Stimulated activated naive CD4-positive, alpha-beta T cell treated with Interleukin-2 at 50 U/mL for 16 hours (primary cell): Measurements from ENCODE around the gene FAM120AOS.

ENCODE experiments used
- DNase-seq: peaks from one replicate; lab custom pipeline; 2025; lab: John Stamatoyannopoulos, UW

Gene FAM120AOS

DNA sequence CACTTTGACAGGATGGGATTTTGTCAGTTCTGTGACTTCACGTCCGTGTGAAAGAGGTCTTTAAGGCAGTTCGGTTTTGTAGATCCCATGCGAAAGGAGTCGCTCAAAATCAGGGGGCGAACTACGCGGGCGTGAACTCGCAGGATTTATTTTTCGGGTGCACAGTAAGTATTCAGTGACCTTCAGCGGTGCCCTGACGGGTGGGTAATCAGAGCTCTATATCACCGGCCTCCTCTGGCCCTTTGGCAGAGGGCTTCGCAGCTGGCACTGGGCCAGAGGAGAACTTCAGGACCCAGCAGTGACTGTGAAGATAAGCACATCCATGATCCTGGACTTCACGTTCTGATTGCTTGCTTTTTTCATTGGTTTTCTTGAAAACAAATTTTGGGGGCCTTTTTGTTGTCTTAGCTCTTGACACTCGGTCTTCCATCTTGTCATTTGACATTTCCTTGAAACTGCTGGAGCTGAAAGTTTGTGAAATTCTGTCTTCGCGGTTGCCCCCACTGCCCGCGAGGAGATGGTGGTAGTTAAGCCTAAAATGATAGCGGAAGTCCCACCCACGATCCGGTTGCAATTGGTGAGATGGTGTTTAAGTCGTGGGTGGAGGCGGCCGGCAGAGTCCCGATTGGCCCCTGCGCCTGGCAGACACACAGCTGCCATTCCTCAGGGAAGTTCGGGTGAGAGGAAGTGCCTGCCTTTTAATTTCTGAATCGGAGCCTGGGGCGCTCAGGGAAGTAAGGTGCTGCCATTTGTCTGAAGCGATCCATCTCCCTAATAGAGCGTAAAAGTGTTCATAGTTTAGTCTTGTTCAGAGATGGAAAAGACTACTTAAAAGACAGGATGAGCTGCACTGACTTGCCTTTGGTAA is at the start of gene FAM120AOS:
FAM120AOS (minus strand) TSS at position 535 of the 868 bp plus-strand sequence. CDS start 872 bp downstream, outside the sequence.
- DNase-seq: peak; percentile 86

DNA sequence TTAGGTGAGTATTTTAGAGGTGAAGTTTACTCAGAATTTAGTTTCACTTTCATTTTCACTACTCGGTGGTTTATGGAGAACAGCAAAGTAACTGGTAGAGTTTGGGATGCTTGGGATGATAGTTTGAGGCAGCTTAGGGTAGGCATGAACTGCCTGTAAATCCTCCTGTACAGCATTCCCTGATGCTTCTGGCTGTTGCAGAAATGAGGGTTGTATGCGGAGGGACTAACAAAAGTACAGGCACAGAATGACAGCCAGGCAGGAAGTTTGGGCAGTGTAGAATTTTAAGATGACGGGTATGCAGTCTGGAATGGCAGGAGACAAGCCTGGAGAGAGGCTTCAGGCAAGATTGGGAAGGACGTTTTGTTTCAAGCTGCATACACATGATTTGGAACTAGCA is 48.0 kb upstream of the FAM120AOS start:
- no peak for DNase-seq

DNA sequence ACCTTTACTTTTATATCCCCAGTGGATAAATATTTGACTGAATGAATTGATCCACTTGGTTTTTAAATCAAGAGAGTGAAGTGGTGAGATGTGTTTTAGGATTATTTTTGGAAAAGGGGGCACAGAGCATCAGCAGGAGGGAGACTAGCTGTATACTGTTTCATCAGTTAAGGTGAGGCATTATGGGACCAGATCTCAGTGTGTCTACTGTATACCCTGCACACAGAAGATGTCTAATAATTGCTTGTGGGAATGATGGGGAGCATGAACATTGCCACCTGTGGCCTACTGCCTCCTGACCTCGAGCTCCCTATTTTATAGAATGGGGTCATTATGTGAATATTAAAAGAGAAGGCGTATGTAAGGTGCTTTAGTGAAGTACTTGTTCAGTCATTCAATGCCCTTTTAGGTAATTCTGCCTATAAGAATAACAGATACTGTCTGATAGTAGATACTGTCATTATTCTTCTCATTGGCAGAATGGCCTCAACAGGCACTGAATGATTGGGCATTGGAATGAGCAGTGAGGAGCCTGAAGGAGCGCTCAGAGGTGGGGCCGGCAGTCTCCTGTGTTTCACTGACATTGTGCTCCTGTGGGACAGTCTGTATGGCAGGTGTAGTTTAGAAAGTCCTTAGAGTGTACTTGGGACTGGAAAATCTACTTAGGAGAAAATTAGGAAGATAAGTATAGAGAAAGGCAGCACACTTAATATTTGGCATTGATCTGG is 47.4 kb upstream of the FAM120AOS start:
- no peak for DNase-seq

DNA sequence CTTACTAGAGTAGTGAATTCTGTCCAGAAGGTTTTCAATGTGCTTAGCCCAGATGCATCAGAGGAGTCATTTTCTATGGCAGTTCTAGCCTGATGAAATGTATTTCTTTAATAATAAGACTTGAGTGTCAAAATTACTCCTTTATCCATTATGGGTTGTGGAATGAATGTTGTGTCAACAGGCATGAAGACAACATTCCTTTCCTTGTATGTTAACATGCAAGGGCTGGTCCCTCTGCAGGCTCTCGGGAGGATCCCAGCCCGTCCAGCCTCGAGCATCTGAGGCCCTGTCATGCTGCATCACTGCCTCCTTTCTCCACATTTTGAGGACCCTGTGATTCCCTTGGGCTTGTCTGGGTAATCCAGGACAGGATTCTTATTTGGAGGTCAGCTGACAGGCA is 42.9 kb upstream of the FAM120AOS start:
- no peak for DNase-seq

DNA sequence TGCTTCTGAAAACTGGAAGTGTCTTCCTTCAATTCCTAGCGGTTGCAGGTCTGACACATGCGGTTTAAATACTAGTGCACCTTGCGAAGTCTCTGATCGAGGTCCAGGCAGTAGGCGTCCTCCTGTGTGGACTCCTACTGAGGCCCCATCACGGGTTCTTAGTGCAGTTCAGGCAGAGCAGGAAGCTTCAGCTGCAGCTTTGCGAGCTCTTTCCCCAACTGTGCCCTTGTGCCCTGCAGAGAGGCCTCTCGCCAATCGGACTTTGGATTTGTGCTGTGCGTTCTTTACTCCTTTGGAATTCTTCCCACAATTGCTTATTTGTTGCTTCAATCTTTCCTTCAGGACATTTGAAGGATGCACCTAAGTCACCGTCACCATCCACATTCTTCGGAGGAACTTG is 40.6 kb upstream of the FAM120AOS start:
- no peak for DNase-seq

DNA sequence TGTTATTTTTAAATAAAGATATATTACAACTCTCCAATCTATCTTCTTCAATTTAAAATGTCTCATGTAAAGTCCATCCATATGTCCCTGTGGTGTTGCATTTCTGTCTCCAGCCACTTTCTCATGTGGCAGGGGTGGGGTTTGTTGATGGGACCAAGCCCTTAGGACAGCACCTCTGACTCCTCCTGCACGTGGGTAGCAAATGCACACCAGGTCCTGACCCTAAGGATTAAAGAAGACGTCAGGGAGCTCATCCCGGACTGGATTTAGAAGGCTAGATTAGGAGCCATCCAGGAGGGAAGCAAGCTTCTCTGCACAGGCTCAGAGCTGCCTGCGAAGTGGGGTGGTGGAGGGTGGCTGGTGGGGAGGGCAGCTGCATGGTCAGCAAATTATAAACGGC is 38.9 kb upstream of the FAM120AOS start:
- DNase-seq: no peak

DNA sequence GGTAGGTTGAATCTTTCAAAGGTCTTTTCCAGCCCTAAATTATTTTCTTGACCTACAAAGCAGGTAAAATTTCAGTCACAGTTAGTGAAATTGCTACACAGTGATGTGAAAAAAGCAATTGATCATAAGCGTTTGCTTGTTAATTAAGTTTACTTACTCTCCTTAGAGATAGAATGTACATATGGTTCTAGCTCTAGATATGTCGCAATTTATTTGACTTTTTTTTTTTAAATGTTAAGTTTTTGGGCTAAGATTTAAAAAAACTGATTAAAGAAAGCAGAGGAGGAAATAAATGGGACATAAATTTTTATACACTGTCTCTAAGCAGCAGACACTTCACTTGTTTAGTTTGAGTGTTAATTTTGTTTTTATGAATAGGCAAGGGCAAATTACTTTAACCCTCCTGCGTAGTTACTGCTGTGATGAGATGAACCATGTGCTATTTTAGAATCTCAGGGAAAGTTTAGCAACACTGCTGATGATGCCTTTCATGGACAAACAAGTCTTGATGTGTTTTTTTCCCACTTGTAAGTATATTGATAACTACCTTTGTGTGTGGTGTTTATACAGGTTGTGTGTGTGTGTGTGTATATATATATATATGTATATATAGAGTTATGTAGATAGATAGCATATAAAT is 38.3 kb upstream of the FAM120AOS start:
- no peak for DNase-seq

DNA sequence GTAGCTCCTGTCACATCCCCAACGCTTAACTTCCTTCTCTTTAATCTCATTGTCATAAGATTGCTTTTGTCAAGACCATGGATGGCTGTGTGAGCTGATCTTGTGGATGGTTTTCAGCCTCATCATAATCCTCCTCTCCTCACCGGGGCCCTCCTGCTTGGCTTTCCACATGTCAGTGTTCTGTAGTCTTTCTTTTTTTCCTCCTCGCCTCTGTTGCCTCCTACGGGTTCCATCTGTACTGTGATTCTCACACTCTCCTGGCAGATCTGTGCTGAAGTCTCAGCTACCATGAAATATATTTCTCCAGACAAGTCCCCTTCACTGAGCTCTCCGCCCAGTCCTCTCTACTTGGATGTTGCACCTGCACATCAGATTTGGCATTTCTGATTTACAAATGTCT is 34.9 kb upstream of the FAM120AOS start:
- no peak for DNase-seq

DNA sequence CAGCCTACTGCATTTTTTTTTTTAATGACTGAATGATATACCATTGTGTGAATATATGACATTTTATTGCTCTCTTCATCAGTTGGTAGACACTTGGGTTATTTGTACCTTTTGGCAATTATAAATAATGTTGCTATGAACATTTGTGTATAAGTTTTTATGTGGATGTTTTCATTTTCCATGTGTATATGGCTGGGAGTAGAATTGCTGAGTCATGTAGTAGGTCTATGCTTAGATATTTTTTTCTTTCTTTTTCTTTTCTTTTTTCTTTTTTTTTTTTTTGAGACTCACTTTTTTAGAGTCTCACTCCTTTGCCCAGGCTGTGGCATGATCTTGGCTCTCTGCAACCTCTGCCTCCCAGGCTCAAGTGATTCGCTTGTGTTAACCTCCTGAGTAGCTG is 32.9 kb upstream of the FAM120AOS start:
- DNase-seq: no peak

DNA sequence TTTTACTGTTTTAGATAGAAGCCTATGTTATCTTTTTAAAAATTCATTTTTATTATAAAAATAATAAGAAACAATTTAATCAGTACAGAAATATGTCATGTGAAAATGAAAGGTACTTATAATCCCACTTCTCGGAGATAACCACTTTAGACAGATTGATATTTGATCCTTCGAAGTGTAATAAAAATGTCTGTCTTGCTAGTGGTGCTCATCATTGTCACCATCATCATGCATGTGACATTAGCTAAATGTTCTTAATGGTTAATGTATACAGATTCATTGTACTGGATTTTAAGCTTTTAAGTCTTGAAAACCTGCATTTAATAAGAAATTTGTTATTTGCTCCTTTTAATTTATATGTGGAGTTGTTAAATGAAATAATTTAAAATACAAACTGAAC is 30.1 kb upstream of the FAM120AOS start:
- DNase-seq: no peak

DNA sequence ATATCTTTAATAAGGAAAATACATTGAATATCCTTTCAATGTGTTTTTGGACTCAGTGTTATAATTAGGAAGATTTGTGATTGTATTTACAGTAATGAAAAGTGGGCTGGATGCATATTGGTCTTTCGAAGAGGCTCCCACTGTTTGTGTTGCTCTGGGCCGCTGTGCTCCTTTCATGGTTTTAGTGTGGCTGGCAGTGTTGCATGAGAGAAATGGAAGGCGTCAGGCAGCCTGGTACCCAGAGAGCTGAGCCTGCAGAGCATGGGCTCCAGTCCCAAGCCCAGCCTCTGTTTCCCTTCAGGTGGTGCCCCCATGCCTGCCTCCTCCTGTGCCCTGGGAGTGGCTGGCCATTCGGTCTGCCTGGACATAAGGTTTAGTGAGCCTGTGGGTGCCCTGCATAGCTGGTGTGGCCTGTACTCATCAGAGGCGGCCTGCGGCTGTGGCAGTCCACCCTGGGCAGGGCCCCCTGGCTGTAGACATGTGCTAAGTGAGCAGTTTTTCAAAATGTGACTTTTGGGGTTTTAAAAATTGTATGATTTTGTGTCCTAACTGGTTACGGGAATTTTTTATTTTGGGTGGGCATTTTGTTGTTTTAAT is 27.4 kb upstream of the FAM120AOS start:
- DNase-seq: no peak

DNA sequence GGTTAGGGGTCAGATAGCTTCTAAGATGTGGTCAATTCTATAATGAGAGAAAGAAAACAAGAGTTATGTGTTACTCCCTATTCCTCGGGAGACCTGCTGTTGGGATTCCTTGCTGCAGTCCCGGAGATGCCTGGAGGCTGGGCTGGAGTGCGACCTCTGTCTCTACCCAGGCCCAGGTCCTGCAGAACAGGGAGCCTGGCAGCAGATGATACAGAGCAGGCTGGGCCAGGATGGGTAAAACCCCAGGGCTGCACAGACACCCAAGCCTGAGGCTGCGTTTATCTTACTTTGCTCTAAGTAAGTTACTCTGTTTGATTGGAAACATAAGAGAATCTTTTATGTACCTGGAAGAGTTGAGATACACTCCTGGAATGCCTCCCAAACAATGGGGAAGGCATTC is 26.9 kb upstream of the FAM120AOS start:
- DNase-seq: no peak

DNA sequence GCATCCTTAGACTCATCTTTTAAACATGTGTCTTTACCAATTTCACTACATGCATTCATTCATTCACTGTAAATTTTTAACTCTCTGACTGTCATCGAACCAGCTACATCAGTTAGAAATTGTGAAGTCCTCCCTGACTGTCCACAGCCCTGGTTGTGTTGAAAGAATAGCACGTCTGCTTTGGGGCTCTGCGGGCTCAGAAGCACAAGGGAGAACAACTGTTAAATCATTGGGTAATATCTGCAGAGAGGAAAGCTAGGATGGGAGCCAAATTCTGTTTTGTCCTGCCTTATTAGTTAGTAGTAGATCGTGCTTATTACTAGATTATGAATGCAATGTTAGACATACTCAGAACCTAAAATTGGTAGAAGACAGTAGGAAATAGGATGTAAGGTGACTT is 26.3 kb upstream of the FAM120AOS start:
- no peak for DNase-seq

DNA sequence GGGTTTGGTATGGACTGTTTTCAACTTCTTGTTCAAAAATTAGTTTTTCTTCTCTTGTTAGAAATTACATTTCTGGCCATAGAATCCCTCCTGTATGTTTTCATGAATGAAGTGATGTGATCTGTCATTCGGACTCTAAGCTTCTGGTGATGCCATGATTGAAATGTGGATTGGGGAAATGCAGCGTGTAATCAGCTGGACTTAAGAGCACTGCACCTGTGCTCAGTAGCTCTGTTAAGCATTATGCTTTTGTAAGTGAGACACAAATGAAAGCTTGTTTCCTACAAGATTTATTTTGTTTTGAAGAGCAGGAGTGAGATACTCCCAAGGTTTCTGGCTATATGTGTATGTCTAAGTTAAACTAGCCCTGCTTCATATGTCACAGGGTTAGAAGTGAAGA is 24.0 kb upstream of the FAM120AOS start:
- DNase-seq: no peak

DNA sequence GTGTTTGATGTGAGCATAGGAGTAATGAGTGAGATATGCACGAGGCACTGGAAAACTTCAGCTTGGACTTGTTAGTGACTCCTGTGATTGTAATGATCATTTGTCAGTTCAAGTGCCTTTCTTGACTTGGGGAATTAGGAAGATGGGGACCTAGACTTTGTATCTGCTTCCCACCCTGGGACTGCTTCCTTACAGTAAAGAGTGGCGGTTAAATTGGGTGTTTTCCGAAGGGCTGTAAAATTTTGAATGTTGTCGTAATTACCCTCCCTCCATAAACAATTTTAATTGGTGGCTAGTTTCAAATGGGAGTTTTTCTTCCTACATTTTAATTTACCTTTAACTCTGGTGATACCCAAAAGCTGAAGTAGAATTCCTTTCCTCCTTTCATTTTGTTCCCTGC is 23.5 kb upstream of the FAM120AOS start:
- DNase-seq: no peak

DNA sequence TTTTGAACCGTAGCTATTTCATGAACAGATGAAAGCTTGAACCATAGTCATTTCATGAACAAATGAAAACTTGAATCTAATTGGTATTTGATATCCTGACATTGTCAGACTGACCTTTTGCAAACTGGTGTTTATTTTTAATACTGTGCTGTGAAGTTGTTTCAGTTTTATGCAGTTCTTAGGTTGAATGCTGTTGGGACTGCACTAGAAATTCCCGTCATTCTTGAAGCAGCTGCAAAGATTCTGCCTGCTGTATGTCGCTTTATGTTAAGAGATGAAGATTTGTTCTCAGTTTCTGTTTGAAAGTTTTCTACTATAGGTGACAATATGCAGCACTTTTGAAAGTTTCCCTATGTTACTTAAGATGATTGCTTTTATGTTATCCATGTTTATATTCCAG is 22.5 kb upstream of the FAM120AOS start:
- DNase-seq: no peak

DNA sequence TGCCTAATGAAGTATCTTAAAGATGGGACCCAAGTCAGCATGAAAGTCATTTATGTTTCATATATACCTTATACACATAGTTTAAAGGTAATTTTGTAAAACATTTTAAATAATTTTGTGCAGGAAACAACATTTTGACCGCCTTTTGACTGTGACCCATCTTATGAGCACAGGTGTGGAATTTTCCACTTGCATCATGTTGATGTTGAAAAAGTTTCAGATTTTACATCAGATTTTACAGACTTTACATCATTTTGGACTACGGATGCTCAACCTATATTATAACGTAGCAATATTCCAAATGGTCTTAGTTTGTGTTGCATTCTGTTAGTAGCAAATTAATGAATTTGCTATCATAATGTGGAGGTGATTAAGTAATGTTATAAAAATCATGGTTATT is 21.7 kb upstream of the FAM120AOS start:
- no peak for DNase-seq

DNA sequence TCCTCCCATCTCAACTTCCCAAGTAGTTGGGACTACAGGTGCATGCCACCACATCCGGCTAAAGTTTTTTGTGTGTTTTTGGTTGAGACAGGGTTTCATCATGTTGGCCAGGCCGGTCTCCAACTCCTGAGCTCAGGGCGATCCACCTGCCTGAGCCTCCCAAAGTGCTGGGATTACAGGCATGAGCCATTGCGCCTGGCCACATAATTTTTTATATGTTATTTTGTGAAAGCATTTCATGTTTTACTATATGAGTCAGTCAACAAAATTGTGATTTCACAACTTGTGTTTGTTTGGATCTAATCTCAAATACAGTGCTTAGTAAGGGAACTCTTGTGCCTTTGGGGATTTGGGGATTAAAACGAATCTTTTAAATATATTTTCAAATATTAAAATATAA is 20.0 kb upstream of the FAM120AOS start:
- no peak for DNase-seq

DNA sequence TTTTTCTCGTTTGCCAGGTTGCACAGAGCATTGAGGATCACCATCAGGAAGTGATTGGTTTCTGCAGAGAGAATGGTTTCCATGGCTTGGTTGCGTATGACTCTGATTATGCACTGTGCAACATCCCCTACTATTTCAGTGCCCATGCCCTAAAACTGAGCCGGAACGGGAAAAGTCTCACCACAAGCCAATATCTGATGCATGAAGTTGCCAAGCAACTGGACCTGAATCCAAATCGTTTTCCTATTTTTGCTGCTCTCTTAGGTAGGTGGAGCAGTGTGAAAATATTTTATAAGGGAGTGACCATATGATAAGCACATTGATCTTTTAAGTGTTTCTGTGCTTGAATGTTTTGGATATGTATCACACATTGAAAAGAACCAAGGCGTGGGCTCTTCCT is 17.7 kb upstream of the FAM120AOS start:
- no peak for DNase-seq

DNA sequence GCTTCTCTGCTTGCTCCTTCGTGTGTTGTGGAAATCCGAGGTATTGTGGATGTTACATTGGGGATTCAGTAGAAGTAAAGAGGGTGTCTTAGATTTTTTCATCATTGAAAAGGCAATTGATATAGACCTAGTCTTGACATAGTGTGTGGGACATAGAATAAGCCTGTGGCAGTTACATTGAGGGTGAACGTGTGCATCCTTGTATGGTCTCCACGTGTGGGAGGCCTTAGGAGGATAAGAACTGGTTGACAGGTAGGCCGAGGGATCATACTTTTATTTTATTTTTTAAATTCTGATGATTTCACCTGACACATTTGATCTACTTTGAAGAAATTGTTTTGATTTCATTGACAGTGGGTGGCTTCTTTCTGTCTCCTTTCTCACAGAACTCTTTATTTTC is 17.0 kb upstream of the FAM120AOS start:
- no peak for DNase-seq

DNA sequence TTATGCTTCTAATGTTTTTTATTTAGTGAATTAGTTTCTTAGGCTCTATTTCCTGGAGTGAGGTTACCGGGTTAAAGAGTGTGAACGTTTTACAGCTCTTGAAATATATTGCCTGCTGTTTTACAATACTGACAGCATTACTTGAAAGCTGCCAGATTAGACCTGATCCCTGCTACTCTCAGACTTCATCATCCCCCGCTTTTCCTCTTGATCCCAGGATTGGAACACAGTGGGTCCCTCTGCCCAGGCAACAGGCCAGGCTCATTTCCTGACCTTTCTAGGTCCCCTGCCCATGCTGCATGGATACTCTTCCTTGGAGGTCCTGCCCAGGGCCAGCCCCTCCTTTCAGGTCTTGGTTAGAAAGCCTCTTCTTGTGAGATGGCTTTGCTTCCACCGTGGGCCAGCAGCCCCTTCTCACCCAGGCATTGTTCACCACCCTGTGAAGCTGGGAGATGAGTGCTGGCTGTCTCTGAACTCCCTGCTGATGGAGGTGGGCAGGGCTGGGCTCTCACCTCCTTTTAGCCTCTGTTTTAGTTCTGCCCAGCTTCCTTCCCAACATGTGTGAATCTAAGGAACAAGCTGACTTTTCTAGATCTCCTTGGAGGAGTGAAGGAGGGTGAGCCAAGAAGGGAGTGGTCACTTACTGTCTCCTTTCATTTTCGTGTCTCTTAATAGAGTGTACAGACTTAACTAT is 15.5 kb upstream of the FAM120AOS start:
- no peak for DNase-seq

DNA sequence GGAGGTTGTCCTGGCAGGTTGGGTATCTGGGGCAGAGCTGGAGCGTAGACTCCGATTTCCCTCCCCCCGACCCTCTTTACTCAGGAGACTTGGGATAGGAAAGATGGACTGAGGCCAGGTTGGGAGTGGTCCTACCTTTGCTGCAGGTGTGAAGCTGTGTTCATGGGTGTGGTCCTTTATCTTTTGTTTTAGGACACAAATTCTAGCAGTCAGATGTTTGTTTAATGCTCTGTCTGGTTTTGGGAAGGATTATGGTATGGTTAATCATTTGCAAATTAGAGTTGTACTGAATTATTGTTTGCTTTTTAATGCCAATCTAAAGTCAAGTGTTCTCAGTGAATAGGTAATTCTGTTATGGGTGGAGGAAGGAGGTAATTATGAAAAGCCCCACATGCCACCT is 14.1 kb upstream of the FAM120AOS start:
- no peak for DNase-seq
